ENCODE measurements around the gene ZNF778.

The ZNF778 gene

GRCh38 chr16:89270666-89271345 is 53.3 kb downstream of the ZNF778 start:
- TF ChIP-seq REST (IDR thresholded peaks at IDR 0.05; ENCODE audit: insufficient read depth in 1 of 2, low read depth in 2 of 2, low read length in 2 of 2) = no peak
- TF ChIP-seq TAF1 (IDR thresholded peaks at IDR 0.05; ENCODE audit: borderline replicate concordance, insufficient read depth, low read length) = no peak
- no peak for TF ChIP-seq SIN3A (IDR thresholded peaks at IDR 0.05; ENCODE audit: borderline replicate concordance, insufficient read depth, low read length)
- TF ChIP-seq FOXP2 (optimal IDR thresholded peaks at IDR 0.05; ENCODE audit: borderline replicate concordance, extremely low read depth, extremely low read length, insufficient read depth) = no peak
- TF ChIP-seq POLR2AphosphoS5 (IDR thresholded peaks at IDR 0.05; ENCODE audit: low read depth, low read length) = no peak

GRCh38 chr16:89272631-89273030 is 55.1 kb downstream of the ZNF778 start:
- TF ChIP-seq FOXP2 (optimal IDR thresholded peaks at IDR 0.05; ENCODE audit: borderline replicate concordance, extremely low read depth, extremely low read length, insufficient read depth) (no peak), REST (IDR thresholded peaks at IDR 0.05; ENCODE audit: insufficient read depth in 1 of 2, low read depth in 2 of 2, low read length in 2 of 2) (no peak)

- no peak for TF ChIP-seq SIN3A (IDR thresholded peaks at IDR 0.05; ENCODE audit: borderline replicate concordance, insufficient read depth, low read length)
- TF ChIP-seq REST (IDR thresholded peaks at IDR 0.05; ENCODE audit: insufficient read depth in 1 of 2, low read depth in 2 of 2, low read length in 2 of 2) = no peak
- TF ChIP-seq TAF1 (IDR thresholded peaks at IDR 0.05; ENCODE audit: borderline replicate concordance, insufficient read depth, low read length) = no peak
- no peak for TF ChIP-seq FOXP2 (optimal IDR thresholded peaks at IDR 0.05; ENCODE audit: borderline replicate concordance, extremely low read depth, extremely low read length, insufficient read depth)
- TF ChIP-seq POLR2AphosphoS5 (IDR thresholded peaks at IDR 0.05; ENCODE audit: low read depth, low read length) = no peak
Observed at GRCh38 chr16:89273741-89274472, 56.4 kb downstream of the ZNF778 start.

- TF ChIP-seq FOXP2 (optimal IDR thresholded peaks at IDR 0.05; ENCODE audit: borderline replicate concordance, extremely low read depth, extremely low read length, insufficient read depth) (no peak), SIN3A (IDR thresholded peaks at IDR 0.05; ENCODE audit: borderline replicate concordance, insufficient read depth, low read length) (no peak), POLR2AphosphoS5 (IDR thresholded peaks at IDR 0.05; ENCODE audit: low read depth, low read length) (no peak), TAF1 (IDR thresholded peaks at IDR 0.05; ENCODE audit: borderline replicate concordance, insufficient read depth, low read length) (no peak), REST (IDR thresholded peaks at IDR 0.05; ENCODE audit: insufficient read depth in 1 of 2, low read depth in 2 of 2, low read length in 2 of 2) (no peak)
Observed at GRCh38 chr16:89274561-89275283, 57.2 kb downstream of the ZNF778 start.
